Measurements from ENCODE around the gene SNX9. TPM values are rescaled to one million over a fixed set of nuclear protein-coding genes. Genes with fewer than 3 reads are reported as not detected.

Gene SNX9
- total and polyA plus RNA-seq, 2 of the 8 experiments (the other 6 are each of a cell fraction or from before 2014, with no cell fraction given), result 11.8 to 23.2 TPM

GRCh38 chr6:157912326-157912725 is 89.3 kb downstream of the SNX9 start:
- 0 out of 4 replicates have a peak overlapping the region, but pooled peaks of 1 of the 2 experiments have one; percentile 21 for H3K4me2 ChIP-seq (ENCODE audit: insufficient read depth in 1 of 2, low read depth in 2 of 2, low read length in 2 of 2)
- TF ChIP-seq TEAD4 (IDR thresholded peaks at IDR 0.05; ENCODE audit: low read depth, low read length) (0 out of 2 replicates have a peak, but pooled peaks have one; percentile 21), EP300 (IDR thresholded peaks at IDR 0.05; ENCODE audit: borderline replicate concordance in 1 of 2, low read depth in 2 of 2, low read length in 2 of 2) (no peak), CHD1 (IDR thresholded peaks at IDR 0.05; ENCODE audit: low read depth, low read length) (no peak)
- H3K27ac ChIP-seq (ENCODE audit: low read depth, low read length), result no peak overlapping the region
- H3K4me1 ChIP-seq (replicated peaks in 1 of 4; ENCODE audit: control insufficient read depth in 3 of 4, insufficient read depth in 4 of 4, low read length in 3 of 4), result peaks cover 0 to 10% (median 5%) of the 10 kb centered on the region in 4 experiments; a peak in 5 of 7 replicates
- H2BK120ac ChIP-seq (replicated peaks; ENCODE audit: low read depth, low read length), result no peak overlapping the region
- peaks cover 0 to 27% (median 9%) of the 10 kb centered on the region in 4 experiments; a peak in 4 of 8 replicates for H3K36me3 ChIP-seq (ENCODE audit: control insufficient read depth in 2 of 4, insufficient read depth in 4 of 4, low read length in 3 of 4)
- H2AK5ac ChIP-seq (ENCODE audit: low read depth, low read length), result no peak overlapping the region
- H2BK15ac ChIP-seq (ENCODE audit: low read length), result no peak overlapping the region
- H4K8ac ChIP-seq (ENCODE audit: extremely low read depth, insufficient read depth, low read length), result no peak overlapping the region
- H4K91ac ChIP-seq (replicated peaks; ENCODE audit: insufficient read length, low read length), result no peak overlapping the region
- 63% methylated on average over 6 of the region's 6 CpGs; no CpG with 5 or more reads in 1 of the 2 experiments for WGBS, 2 experiments (ENCODE audit: extremely low coverage in 1 of 2, insufficient coverage in 1 of 2, insufficient read length in 1 of 2, insufficient replicate concordance in 2 of 2, low coverage in 1 of 2, low lambda C conversion rate in 2 of 2, missing lambda C conversion rate in 1 of 2)
- ChIA-PET POLR2A (ENCODE audit: partially characterized antibody) (interaction anchor here (1.7 kb wide), 1 partner anchor 15 kb away, joined by 5 read pairs; no protein-coding TSS in a partner anchor), CTCF (ENCODE audit: partially characterized antibody) (interaction anchor here (0.6 to 1.5 kb wide), 4 partner anchors 12 to 160 kb away, joined by 3 to 6 read pairs (median 4); no protein-coding TSS in a partner anchor)
- H3K79me1 ChIP-seq (ENCODE audit: low read depth, low read length), result no peaks in the 10 kb centered on the region
- FAIRE-seq (peak; percentile 48), DNase-seq (ENCODE audit: low read depth in 1 of 2, low spot score in 2 of 2) (no peak)
- peaks cover 0 to 2% of the 10 kb centered on the region in 2 experiments for H4K20me1 ChIP-seq (replicated peaks in 1 of 2; ENCODE audit: control insufficient read depth in 1 of 2, insufficient read depth in 2 of 2, low read length in 2 of 2)
- H3K4ac ChIP-seq (replicated peaks; ENCODE audit: insufficient read length, low read depth, low read length), result no peak overlapping the region
- no peak overlapping the region for H3K9ac ChIP-seq (replicated peaks in 1 of 4; ENCODE audit: extremely low read depth in 1 of 4, low read depth in 3 of 4, low read length in 3 of 4)
- H3K14ac ChIP-seq (ENCODE audit: insufficient read length), result no peak overlapping the region
- H3K23me2 ChIP-seq (ENCODE audit: low read depth, low read length), result no peaks in the 10 kb centered on the region; the same call in 1 of the 2 replicates
- no peaks in the 10 kb centered on the region for H3K9me3 ChIP-seq (ENCODE audit: insufficient read depth in 2 of 2, low read depth in 1 of 2, low read length in 1 of 2)
- no peak overlapping the region for H2BK12ac ChIP-seq (ENCODE audit: low read depth, low read length)
- H2BK20ac ChIP-seq (ENCODE audit: low read length), result no peak overlapping the region
- H3K79me2 ChIP-seq (ENCODE audit: control insufficient read depth in 1 of 2, insufficient read depth in 2 of 2, low read length in 2 of 2), result no peaks in the 10 kb centered on the region
- H3K27me3 ChIP-seq (replicated peaks in 1 of 4; ENCODE audit: control insufficient read depth in 3 of 4, extremely low read depth in 1 of 4, insufficient read depth in 3 of 4, low read length in 3 of 4), result no peaks in the 10 kb centered on the region
- no peak overlapping the region for H3K18ac ChIP-seq (ENCODE audit: extremely low read depth, low read length)
- no peak overlapping the region for H3K23ac ChIP-seq (ENCODE audit: insufficient read length)
- H2BK5ac ChIP-seq (ENCODE audit: low read depth, low read length), result no peak overlapping the region
- H4K5ac ChIP-seq (ENCODE audit: insufficient read length, low read depth, low read length), result no peak overlapping the region
- H3K4me3 ChIP-seq (ENCODE audit: extremely low read depth in 1 of 4, insufficient read depth in 2 of 4, low read depth in 3 of 4, low read length in 4 of 4), result no peak overlapping the region
- H2AFZ ChIP-seq (ENCODE audit: low read length), result no peak overlapping the region
- H3K56ac ChIP-seq (replicated peaks; ENCODE audit: insufficient read length, low read depth, low read length), result no peak overlapping the region

All from H1 (cell line).